Neural cell (in vitro differentiated cells): ENCODE results near the gene TNFAIP8.

Experiments used
- CTCF ChIP-seq: fragments of 450-650 bp; IDR thresholded peaks from 2 replicates; pipeline ENCODE4 v1.5.1; 2014; ENCODE audit warnings: antibody characterized with exemption, mild to moderate bottlenecking, moderate library complexity; ENCODE audit not compliant: poor library complexity, severe bottlenecking
- EP300 ChIP-seq: fragments of 450-650 bp; conservative IDR thresholded peaks from 2 replicates; pipeline ENCODE4 v1.6.1; 2014; ENCODE audit warnings: antibody characterized with exemption, mild to moderate bottlenecking, moderate library complexity; ENCODE audit not compliant: poor library complexity, severe bottlenecking
- EZH2 ChIP-seq: fragments of 200-600, 300-800 bp; shearing (Covaris generic), sonication (generic); IDR thresholded peaks from 2 replicates; pipeline ENCODE4 v1.6.1; 2014; ENCODE audit warnings: antibody characterized with exemption, low read length, borderline replicate concordance, mild to moderate bottlenecking; ENCODE audit not compliant: insufficient read depth, poor library complexity, severe bottlenecking
- MXI1 ChIP-seq: fragments of 450-650 bp; conservative IDR thresholded peaks from 2 replicates; pipeline ENCODE4 v1.6.1; 2014; ENCODE audit warnings: antibody characterized with exemption, mild to moderate bottlenecking; ENCODE audit not compliant: poor library complexity, severe bottlenecking
- POLR2AphosphoS5 ChIP-seq: IDR thresholded peaks from 2 replicates; pipeline ENCODE4 v1.6.1; 2012
- RAD21 ChIP-seq: fragments of 450-650 bp; conservative IDR thresholded peaks from 2 replicates; pipeline ENCODE4 v1.6.1; 2014; ENCODE audit warnings: antibody characterized with exemption, mild to moderate bottlenecking, moderate library complexity
- REST ChIP-seq: IDR thresholded peaks from 2 replicates; pipeline ENCODE4 v1.6.1; 2012; ENCODE audit warnings: borderline replicate concordance
- SMC3 ChIP-seq: fragments of 450-650 bp; conservative IDR thresholded peaks from 2 replicates; pipeline ENCODE4 v1.6.1; 2014; ENCODE audit warnings: antibody characterized with exemption, mild to moderate bottlenecking, moderate library complexity; ENCODE audit not compliant: poor library complexity
- TAF1 ChIP-seq: IDR thresholded peaks from 2 replicates; pipeline ENCODE4 v1.6.1; 2012; ENCODE audit warnings: low read depth

DNA sequence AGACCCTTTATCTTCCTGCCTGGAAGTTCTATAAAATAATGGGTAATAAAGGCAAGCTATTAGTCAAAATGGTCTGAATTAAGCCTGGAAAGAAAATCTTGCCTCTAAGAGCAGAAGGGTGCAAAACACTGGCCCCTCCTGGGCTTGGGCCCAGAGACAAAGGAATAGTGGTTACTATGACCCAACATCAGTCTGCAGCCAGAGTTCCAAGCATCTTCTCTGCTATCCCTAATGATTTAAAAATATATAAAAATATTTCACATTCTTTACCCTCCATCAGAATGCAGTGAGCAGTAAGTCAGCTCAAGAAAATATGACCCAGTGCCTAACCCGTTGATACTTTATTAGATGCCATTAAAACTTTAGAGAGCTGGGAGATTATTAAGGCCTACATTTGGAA, 14.7 kb downstream of the TNFAIP8 start:
- no peak for TF ChIP-seq CTCF
- no peak for TF ChIP-seq MXI1
- no peak for TF ChIP-seq REST
- no peak for TF ChIP-seq EZH2
- no peak for TF ChIP-seq POLR2AphosphoS5
- no peak for TF ChIP-seq TAF1
- TF ChIP-seq SMC3, result no peak
- TF ChIP-seq EP300, result no peak
- TF ChIP-seq RAD21, result no peak
